Measurements from ENCODE around the gene IQCN. TPM values are rescaled to one million over a fixed set of nuclear protein-coding genes. Genes with fewer than 3 reads are reported as not detected.

IQCN gene
- polyA plus RNA-seq, 10 donors: 1.5 to 5.5 (median 3.0) TPM

DNA sequence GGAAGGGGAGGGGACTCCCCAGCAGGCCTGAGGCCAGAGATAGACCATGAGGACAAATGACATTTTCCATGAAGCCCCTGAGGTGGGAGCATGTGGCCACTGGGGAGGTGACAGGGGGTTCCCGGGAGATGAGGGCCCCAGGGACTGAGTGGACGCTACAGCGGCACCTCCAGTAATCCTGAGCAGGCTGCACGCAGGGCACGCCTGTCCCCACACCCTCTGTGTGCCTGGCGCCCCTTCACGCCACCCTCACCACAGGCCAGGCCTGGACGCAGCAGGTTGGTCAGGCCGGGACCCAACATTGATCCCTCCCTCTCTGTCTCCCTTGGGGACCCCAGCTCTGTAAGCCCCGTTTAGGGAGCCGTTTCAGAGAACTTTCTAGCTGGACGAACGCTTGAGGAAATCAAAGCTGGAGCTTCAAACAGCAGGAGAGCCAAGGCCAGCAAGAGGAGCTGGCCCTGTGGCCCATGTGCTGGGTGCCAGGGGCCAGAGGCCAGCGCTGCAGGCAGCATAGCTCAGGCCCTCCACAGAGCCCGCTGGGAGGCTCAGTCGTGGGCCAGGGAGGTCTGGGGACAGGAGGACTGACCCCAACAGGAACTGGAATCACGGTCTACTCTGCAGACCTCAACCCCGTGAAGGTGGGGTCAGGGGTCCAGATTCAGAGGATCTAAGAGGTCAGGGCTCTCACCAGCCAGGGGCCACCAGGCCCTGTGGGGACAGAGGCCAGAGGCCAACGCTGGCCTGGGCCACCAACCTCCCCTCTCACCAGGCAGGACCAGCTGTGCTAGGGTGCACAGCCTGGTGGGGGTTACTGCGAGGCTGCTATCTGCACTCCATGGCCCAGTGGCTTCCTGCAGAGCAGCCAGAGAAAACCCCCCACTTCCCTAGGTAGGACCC lies 34.0 kb upstream of the IQCN start:
- no peak for DNase-seq

DNA sequence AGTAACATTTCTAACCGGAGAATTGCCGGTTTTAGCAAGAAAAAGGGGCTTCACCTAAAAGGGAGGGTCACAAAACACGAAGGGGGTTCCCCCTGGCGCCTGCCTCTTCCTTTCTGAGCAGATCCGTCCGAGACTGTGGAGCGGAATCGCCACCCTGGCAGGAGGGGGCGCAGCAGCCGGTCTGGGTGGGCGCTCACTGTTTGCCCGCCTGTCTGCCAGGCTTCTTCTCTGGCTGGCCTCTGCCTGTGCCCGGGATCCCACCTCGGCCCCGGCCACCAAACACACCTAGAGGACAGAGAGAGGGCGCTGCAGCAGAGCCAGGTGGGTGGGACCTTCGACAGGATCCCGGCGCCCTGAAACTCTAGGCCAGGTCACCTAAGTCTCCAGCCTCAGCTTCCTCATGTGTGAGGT lies 33.0 kb upstream of the IQCN start:
- no peak for DNase-seq

DNA sequence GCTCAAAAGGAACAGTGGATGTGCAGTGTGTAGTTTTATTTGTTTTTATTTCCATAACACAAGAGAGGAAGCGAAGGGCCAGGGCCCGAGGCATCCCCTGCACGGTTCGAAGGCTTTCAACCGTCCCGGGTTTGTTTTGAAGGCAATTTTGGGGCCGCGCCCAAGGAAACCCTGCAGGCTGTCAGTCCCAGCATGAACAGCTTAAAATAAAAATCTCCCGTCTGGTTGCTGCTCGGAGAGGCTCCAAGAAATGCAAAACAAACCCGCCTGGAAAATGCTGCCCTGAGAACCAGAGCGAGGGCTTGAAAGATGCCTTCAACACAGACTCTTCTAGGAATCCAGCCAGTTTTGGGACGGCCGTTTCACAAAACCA lies 32.6 kb upstream of the IQCN start:
- no peak for DNase-seq

DNA sequence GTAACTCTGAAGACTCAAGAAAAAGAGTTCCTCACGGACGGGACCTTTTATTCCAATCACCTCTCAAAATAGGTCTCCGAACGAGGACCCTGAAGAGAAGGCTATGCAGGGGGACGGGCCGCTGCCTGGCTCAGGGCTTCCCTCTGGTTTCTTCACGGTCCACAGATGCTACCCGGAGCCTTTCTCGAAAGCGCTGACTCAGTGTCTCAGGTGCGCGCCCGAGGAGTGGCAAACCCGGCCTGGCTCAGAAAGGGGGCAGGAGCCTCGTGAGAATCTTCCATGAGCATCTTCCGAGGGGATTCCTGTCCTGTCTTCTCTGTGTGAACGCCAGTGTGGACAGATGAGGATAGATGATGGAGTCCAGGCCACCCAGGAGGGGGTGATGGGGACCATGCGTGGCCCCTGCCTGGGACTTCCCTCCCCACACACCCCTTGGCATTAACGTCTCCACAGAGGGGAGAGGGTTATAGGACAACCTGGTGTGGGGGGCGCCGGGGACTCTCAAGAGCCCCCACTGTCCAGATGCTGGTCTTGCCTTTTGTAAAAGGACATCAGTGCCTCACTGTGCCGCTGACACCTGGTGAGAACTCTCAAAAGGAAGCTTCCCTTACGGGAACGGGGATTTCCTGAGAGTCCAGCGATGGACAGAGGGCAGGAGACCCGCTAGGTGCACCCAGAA lies 32.1 kb upstream of the IQCN start:
- no peak for DNase-seq

DNA sequence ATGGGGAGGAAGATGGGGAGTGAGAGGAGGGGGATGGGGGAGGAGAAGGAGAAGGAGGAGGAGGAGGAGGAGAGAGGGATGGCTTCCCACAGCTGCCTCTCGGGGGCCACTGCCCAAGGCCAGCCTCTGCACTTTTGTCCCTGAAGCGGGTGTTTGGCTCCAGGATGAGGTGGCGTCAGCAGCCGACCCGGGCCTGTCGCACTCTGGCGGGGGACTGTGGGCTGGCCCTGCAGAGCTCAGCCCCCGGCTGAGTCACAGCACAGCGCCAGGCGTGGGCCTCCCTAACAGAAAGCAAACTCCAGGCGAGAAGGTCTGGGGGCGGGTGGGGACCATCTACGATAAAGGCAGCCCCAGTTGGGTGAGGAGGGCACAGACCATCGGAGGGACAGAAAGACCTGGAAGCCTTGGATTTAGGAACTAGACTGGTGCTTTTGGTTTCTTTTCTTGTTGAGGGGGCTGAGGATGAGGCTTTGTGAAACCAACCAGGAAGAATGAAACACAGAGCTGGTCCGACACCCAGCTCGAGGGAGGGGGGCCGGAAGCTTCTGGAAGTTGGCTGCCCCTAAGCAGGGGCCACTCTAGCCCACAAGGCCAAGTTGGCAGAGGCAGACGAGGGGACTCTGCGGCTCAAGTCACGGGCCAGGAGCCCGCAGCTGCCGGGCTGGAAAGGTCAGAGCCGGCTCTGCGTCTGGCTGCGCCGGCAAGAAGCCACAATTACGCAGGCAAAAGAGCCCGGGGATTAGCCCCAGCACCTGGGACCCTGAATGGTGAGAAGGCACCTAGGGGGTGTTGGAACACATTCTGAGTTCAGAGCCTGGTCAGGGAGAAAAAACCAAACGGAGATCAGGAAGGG lies 30.4 kb upstream of the IQCN start:
- DNase-seq: peak; percentile 82 to 95 (median 89)

DNA sequence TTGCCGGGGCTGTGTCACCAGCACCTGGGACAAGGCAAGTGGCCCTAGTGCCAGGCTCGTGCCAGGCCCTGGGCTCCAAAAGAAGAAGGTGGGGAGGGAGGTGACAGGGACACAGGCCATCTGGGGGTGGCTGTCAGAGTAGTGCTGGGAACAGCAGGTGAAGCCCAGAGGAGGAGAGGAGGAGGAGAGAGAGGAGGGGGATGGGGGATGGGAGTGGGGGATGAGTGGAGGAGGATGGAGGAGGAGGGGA lies 29.9 kb upstream of the IQCN start:
- DNase-seq: no peak

DNA sequence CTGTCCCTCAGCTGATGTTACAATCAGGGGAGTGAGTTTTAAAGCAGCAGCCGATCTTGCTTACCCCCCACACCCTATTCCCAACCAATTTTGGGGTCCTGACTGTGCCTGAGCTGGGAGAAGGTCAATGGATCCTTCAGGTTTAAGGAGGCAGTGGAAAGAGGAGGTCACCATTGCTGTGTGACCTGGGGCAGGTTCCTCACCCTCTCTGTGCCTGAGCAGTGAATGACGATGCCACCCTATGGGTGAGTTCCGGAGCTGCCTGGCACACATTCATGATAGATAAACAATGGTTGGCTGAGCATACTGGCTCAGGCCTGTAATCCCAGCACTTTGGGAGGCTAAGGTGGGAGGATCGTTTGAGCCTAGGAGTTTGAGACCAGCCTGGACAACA lies 27.5 kb upstream of the IQCN start:
- DNase-seq: no peak

DNA sequence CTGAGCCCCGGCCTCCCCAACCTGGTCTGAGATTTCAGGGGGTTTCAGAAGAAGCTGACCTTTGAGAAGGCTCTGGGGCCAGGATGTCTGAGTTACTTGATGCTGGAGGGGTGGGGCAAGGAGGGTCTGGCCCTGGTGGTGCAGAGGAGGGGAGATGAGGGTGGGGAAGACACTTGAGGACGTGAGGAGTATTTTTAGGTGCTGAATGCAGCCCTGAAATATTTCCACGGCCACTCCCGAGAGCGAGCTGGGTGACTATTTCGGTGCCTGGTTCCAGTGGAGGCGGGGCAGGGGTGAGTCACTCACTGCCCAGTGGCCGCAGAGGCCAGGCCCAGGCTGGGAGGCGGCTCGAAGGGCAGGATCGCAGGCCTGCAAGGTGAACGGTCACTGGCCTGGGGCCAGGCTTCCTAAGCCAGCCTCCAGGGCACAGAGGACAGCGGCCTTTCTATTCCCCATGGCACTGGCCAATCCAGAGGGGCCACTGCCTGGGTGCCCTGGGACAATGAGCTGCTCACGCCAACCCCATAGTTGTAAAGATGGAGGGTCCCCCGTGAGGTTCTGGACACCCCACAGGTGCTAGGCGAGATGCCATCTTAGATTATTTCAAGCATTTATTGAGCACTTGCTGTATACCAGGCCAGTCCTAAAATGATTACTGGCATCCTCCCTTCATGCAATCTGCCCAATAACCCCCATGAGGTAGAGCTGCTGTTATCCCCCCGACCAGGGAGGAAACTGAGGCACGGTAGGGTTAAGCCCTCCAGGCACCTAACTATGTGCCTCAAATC lies 26.9 kb upstream of the IQCN start:
- peak in 2 of 3 donors; percentile 55 to 64 for DNase-seq

DNA sequence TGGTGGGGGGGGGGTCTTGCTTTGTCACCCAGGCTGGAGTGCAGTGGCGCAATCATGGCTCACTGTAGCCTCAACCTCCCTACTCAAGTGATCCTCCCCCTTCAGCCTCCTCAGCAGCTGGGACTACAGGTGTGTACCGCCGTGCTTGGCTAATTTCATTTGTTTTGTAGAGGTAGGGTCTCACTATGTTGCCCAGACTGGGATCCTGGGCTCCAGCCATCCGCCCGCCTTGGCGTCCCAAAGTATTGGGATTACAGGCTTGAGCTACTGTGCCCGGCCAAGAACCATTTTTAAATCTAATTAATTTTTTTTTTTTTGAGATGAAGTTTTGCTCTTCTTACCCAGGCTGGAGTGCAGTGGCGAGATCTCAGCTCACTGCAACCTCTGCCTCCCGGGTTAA lies 25.4 kb upstream of the IQCN start:
- no peak for DNase-seq

DNA sequence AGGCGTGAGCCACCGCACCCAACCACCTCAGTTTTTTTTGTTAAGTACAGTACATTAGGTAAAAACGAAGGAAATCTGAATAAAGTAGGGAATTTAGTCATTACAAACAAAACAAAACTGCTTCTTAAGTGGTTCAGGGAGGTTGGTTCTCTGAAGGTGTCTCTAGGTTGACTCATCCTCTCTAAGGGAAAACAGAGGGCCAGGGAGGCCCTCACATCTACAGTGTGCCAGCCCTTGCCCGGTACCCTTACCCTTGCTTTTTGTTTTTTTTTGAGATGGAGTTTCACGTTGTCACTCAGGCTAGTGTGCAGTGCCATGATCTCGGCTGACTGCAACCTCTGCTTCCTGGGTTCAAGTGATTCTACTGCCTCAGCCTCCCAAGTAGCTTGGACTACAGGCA lies 24.3 kb upstream of the IQCN start:
- no peak for DNase-seq

DNA sequence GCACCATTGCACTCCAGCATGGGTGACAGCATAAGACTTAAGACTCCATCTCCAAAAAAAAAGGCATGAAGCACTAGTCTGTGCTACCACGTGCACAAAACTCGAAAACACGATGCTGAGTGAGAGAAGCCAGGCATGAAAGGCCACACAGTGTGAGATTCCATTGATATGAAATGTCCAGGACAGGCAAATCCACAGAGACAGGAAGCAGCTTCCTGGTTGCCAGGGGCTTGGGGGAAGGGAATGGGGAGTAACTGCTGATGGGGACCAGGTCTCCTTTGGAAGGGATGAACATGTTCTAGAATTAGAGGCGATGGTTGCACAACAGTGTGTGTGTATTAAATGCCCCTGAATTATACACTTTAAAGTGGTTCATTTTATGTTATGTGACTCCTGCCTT lies 23.1 kb upstream of the IQCN start:
- DNase-seq: no peak

DNA sequence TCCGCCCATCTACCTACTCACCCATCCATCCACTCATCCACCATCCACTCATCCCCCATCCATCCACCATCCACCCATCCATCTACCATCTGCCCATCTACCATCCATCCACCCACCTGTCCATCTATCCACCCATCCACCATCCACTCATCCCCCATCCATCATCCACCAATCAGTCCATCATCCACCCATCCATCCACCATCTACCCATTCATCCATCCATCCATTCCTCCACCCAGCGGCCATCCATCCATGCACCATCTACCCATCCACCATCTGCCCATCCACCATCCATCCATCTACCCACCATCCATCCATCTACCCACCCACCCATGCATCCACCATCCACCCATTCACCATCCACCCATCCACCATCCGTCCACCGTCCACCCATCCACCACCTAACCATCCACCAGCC lies 20.8 kb upstream of the IQCN start:
- no peak for DNase-seq

DNA sequence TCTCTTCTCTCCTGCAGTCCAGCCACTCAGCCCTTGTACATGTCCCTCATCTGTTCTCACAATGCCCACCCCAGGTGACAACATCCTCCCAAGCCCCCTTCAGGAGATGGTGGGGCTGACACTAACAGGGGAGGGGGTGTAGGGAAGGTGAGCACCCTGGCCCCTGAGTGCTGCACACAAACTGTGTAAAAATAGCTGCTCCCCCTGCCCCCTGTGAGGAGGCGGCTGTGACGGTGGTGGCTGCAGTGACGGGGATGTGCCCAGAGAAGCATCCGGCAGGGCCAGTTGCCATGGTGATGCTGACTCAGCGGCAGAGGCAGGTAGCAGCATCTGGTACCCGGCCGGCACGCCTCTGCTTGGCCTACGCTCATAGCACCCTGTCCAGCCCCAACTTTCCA lies 20.2 kb upstream of the IQCN start:
- DNase-seq: no peak

DNA sequence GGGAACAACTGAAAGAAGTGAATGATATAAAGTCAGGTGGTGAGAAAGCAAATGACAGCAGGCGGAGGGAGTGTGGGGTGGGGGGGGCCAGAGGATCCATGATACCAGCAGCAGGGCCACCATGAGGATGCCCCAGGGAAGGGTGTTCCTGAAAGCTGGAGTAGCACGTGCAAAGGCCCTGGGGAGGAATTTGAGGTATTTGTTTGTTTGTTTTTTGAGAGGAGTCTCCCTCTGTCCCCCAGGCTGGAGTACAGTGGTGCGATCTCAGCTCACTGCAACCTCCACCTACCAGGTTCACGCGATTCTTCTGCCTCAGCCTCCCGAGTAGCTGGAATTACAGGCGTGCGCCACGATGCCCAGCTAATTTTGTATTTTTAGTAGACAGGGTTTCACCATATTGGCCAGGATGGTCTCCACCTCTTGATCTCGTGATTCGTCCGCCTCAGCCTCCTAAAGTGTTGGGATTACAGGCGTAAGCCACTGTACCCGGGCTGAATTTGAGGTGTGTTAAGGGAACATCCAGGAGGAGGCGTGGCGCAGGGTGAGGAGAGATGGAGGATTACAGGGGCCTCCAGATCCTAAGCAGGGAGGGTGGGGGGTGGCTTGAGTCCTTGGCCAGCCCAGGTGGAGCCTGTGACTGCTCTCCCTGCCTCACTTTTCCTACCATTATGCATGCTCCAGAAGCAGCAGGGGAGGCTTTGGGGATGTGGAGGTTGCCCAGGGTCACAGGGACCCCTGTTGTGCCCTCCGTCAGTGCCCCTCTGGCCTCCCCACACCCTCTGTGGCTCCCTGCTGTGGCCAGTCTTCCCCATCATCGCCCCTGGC lies 19.6 kb upstream of the IQCN start:
- DNase-seq: no peak

DNA sequence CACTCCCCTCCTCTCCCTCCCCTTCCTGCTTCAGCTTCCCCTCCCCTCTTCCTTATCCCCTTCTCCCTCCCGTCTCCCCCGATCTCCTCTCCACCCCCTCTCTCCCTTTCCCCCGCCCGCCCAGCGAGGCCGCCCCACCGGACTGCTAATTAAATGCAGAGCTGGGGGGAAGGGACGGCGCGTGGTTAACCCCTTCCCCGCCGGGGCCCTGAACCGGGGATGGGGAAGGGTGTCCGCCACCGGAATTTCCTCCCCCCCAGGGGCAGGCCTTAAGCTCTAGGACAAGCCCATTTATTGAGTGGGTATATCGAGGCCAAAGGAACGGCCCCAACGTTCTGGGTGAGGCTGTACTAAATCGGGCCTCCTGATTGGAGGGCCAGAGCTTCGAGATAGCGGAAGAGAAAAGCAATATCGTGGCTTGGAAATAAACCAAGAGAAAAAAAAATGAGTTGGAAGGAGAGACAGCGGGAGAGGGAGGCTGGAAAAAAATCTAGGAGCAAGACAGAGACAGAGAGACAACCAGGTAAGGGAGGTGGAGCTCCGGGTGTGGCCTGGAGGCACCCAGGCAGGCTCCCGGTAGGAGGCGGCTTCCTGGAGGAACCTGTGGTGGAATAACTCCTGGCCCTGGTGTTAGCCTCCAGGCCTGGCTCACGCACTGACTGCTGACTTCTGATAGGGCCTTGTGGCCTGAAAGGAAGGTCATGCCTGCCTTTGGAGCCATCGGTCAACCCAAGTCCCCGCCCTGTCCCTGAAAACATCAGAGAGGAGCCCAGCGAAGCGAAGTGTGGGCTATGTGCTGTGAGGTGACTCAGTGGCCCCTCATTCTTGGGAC lies 18.8 kb upstream of the IQCN start:
- peak; percentile 88 to 94 (median 89) for DNase-seq

DNA sequence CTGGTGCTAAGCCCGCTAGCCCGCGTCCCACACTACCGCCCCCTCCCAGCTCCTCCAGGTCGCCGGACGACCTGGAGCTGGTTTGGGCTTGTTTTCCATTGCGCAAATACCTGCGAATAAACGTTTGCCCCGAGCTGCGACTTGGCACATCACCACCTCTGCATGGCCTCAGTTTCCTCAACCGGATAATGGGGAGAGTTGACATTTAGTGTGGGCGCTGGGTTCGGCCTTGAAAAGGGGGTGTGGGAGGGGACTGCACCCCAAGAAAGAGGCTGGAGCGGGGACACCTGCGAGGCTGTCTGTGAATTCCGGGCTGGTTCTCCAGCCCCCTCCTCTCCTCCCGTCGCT lies 18.2 kb upstream of the IQCN start:
- DNase-seq: no peak

DNA sequence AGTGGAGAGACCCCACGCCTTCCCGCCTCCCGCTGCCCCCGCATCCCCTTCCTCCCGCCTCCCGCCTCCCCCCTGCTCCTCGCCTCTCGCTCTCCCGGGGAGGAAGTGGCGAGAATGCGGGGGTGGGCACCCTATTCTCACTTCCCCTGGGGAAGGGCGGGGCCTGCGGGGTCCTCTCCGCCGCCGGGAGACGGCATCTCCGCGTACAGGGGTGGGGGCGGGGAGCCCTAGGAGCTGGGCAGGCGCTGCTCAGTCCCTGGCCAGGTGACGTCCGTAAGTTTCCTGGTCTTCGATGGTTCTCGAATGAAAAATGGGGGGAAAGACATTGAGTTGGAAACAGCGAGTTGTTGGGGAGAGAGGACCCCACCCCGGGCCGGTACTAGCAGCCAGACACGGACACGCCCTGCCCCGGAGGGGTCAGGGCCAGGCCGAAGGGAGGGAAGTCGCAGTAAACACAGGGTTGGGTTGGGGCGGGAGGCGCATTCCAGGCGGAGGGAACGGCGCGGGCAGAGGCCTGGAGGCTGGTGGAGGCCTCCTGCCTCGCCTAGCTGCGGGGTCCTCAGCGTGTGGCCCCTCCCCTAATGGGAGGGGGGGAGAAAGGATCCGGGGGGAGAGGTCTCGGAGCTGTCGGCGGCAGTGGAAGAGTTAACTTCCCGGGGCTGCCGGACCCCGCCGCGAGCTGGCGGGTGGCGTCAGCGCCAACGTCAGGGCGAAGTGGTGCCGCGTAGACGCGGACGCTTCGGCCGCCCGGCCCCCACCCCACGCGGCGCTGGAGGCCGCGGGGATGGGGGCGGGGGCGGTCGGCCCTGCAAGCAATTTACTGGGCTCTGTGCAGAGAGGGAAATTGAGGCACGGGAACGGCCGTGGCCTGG lies 17.6 kb upstream of the IQCN start:
- DNase-seq: peak; percentile 77 to 96 (median 91)

DNA sequence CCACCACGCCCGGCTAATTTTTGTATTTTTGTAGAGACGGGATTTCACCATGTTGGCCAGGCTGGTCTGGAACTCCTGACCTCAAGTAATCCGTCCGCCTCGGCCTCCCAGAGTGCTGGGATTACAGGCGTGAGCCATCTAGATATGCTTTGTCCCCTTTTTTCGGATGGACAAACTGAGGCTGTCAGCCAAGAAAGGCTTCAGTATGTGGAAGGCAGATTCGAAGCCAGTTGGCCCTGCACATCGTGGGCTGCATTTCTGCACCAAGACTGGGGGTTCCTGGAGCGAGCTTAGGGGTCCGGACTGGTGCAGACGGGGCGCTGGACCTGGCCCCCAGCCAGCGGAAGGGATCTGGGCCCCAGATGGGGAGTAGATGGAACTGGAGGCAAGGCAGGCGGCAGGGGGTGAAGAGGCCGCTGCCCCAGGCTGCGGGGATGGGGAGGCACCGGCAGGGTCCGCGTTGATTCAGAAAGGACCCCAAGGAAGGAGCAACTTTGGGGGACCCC lies 16.8 kb upstream of the IQCN start:
- DNase-seq: no peak

Measured in muscle of back (tissue), 11 donors.